H1 (cell line): ENCODE results near the gene NUAK1.

ENCODE experiments used
- CEBPB ChIP-seq: IDR thresholded peaks from 2 replicates; pipeline ENCODE4 v1.6.1; 2012; ENCODE audit warnings: low read depth, low read length
- EZH2 ChIP-seq: fragments of 200-600 bp; sonication (generic); IDR thresholded peaks from 2 replicates; pipeline ENCODE4 v1.7.1; 2012; ENCODE audit warnings: low read depth, mild to moderate bottlenecking, moderate library complexity, low read length, inconsistent platforms; ENCODE audit not compliant: severe bottlenecking
- JUN ChIP-seq: IDR thresholded peaks from 2 replicates; pipeline ENCODE4 v1.6.1; 2011; ENCODE audit warnings: low read depth, mild to moderate bottlenecking, improper control_type of control experiment, low read length
- TAF1 ChIP-seq: IDR thresholded peaks from 2 replicates; pipeline ENCODE4 v1.6.1; 2011; ENCODE audit warnings: mild to moderate bottlenecking, low read depth, low read length
- TF ChIP-seq, protein P1 (sequence below), 3 experiments: IDR thresholded peaks; 1 replicate in 2 of 3; 2 replicates in 1 of 3; pipeline versions ENCODE4 v1.5.1 to v1.6.1; 2011; ENCODE audit warnings: low read length in 3 of 3, mild to moderate bottlenecking in 3 of 3, inconsistent platforms in 2 of 3, low read depth in 1 of 3, moderate library complexity in 1 of 3; ENCODE audit not compliant: insufficient read depth in 1 of 3; ENCODE audit errors: control extremely low read depth in 1 of 3

- TF ChIP-seq, protein P1, sequence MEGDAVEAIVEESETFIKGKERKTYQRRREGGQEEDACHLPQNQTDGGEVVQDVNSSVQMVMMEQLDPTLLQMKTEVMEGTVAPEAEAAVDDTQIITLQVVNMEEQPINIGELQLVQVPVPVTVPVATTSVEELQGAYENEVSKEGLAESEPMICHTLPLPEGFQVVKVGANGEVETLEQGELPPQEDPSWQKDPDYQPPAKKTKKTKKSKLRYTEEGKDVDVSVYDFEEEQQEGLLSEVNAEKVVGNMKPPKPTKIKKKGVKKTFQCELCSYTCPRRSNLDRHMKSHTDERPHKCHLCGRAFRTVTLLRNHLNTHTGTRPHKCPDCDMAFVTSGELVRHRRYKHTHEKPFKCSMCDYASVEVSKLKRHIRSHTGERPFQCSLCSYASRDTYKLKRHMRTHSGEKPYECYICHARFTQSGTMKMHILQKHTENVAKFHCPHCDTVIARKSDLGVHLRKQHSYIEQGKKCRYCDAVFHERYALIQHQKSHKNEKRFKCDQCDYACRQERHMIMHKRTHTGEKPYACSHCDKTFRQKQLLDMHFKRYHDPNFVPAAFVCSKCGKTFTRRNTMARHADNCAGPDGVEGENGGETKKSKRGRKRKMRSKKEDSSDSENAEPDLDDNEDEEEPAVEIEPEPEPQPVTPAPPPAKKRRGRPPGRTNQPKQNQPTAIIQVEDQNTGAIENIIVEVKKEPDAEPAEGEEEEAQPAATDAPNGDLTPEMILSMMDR (IDR thresholded peaks at IDR 0.05; ENCODE audit: control extremely low read depth in 1 of 3, insufficient read depth in 1 of 3, low read depth in 1 of 3, low read length in 3 of 3), result no peak
- TF ChIP-seq JUN (no peak), EZH2 (no peak), TAF1 (no peak), CEBPB (no peak)
Measured at GRCh38 chr12:106145539-106146447, 7.0 kb upstream of the NUAK1 start.
